GM19193 (cell line): ENCODE data around the gene PASK.
A peak's percentile ranks its signal among the peaks of the same experiment; 100 is the strongest.

Experiments
- POLR2A ChIP-seq: IDR thresholded peaks from 4 replicates; pipeline ENCODE4 v1.6.1; 2011; ENCODE audit not compliant: insufficient read depth, insufficient read length; ENCODE audit errors: extremely low read depth

PASK gene

GRCh38 chr2:241092677-241093076 is 56.6 kb downstream of the PASK start:
- no peak for TF ChIP-seq POLR2A

- TF ChIP-seq POLR2A = peak; percentile 24
Measured at GRCh38 chr2:241091734-241092445, 57.4 kb downstream of the PASK start.

GRCh38 chr2:241091201-241091600 is 58.1 kb downstream of the PASK start:
- TF ChIP-seq POLR2A = no peak

GRCh38 chr2:241088791-241089732 is 60.2 kb downstream of the PASK start:
- TF ChIP-seq POLR2A = no peak

GRCh38 chr2:241088376-241088775 is 60.9 kb downstream of the PASK start:
- TF ChIP-seq POLR2A = no peak

- no peak for TF ChIP-seq POLR2A
Measured at GRCh38 chr2:241087420-241088268, 61.6 kb downstream of the PASK start.

- no peak for TF ChIP-seq POLR2A
Measured at GRCh38 chr2:241084856-241085444, 64.3 kb downstream of the PASK start.

GRCh38 chr2:241083091-241083415 is 66.2 kb downstream of the PASK start:
- TF ChIP-seq POLR2A = no peak

- TF ChIP-seq POLR2A = no peak
Measured at GRCh38 chr2:241082341-241083090, 66.8 kb downstream of the PASK start.

GRCh38 chr2:241081643-241082340 is 67.5 kb downstream of the PASK start:
- TF ChIP-seq POLR2A = peak; percentile 27

- TF ChIP-seq POLR2A = no peak
Measured at GRCh38 chr2:241081190-241081642, 68.1 kb downstream of the PASK start.

- no peak for TF ChIP-seq POLR2A
Measured at GRCh38 chr2:241080405-241081189, 68.7 kb downstream of the PASK start.
